ENCODE measurements around the gene SETD4.

SETD4 gene, protein sequence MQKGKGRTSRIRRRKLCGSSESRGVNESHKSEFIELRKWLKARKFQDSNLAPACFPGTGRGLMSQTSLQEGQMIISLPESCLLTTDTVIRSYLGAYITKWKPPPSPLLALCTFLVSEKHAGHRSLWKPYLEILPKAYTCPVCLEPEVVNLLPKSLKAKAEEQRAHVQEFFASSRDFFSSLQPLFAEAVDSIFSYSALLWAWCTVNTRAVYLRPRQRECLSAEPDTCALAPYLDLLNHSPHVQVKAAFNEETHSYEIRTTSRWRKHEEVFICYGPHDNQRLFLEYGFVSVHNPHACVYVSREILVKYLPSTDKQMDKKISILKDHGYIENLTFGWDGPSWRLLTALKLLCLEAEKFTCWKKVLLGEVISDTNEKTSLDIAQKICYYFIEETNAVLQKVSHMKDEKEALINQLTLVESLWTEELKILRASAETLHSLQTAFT

DNA sequence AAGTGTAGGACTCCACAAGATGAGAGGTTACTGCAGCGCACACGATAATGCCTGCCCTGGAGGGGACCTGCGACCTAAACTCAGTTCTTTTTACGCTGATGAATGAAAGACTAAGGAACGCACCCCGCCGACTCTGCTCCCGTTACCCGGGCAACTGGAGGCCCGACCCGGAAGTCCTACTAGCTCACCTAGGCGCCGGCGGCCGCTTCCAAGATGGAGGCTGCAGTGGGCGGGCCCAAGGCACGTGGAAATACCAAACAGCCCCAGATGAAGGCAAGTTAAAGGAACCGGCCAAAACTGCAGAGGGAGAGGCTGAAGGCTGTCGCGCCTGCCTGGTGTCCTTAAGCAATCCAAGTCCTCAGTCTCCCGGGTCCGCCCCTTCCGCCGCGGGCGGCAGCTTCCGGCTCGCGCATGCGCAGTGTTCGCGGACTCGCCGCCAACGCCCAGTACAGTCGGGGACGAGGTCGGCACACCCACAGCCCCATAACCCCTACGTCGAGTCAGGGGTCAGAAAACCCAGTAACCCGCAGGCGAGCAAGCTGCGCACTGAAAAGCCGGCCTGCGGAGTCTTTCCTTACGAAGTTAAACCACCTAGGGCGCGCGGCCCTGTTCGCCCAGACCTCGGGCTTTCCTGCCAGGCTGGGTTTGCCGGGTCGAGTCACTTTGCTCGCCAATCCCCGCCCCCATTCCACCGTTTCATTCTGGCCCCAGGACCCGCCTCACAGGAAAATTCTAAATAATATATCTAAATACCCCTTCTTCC lies at the start of gene SETD4:
TSS of gene SETD4 (minus strand) at position 368 of the 763 bp plus-strand sequence. CDS start 1,638 bp downstream, outside the sequence.
- Histone ChIP-seq H4K20me1 (ENCODE audit: insufficient read depth, low read length) (no peaks in the 10 kb centered on the region), H3K9me2 (ENCODE audit: low read depth, low read length) (no peaks in the 10 kb centered on the region), H3K27ac (ENCODE audit: low read depth, low read length, poor library complexity, severe bottlenecking) (peak within 1 kb of the TSS; percentile 87), H3F3A (ENCODE audit: insufficient read depth, low read length) (no peaks in the 10 kb centered on the region), H3K9me3 (ENCODE audit: low read length) (no peaks in the 10 kb centered on the region), H3K36me3 (ENCODE audit: insufficient read depth, low read length) (peaks cover 34% of the 10 kb centered on the region), H3K79me2 (ENCODE audit: insufficient read depth, low read length) (no peaks in the 10 kb centered on the region), H3K4me2 (ENCODE audit: low read length) (peak within 1 kb of the TSS; percentile 83), H2AFZ (ENCODE audit: low read length) (no peak within 1 kb of the TSS), H3K27me3 (ENCODE audit: insufficient read depth, low read length) (no peaks in the 10 kb centered on the region), H3K9ac (ENCODE audit: low read length) (peak within 1 kb of the TSS; percentile 66), H3K4me3 (ENCODE audit: low read depth, low read length, poor library complexity, severe bottlenecking) (peak within 1 kb of the TSS; percentile 78), H3K4me1 (ENCODE audit: insufficient read depth, low read length, severe bottlenecking) (peaks cover 15% of the 10 kb centered on the region)
- TF ChIP-seq, protein P1, sequence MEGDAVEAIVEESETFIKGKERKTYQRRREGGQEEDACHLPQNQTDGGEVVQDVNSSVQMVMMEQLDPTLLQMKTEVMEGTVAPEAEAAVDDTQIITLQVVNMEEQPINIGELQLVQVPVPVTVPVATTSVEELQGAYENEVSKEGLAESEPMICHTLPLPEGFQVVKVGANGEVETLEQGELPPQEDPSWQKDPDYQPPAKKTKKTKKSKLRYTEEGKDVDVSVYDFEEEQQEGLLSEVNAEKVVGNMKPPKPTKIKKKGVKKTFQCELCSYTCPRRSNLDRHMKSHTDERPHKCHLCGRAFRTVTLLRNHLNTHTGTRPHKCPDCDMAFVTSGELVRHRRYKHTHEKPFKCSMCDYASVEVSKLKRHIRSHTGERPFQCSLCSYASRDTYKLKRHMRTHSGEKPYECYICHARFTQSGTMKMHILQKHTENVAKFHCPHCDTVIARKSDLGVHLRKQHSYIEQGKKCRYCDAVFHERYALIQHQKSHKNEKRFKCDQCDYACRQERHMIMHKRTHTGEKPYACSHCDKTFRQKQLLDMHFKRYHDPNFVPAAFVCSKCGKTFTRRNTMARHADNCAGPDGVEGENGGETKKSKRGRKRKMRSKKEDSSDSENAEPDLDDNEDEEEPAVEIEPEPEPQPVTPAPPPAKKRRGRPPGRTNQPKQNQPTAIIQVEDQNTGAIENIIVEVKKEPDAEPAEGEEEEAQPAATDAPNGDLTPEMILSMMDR (IDR thresholded peaks at IDR 0.05; ENCODE audit: low read length) = no peak
- TF ChIP-seq EZH2 (IDR thresholded peaks at IDR 0.05; ENCODE audit: borderline replicate concordance, low read length) = no peak

DNA sequence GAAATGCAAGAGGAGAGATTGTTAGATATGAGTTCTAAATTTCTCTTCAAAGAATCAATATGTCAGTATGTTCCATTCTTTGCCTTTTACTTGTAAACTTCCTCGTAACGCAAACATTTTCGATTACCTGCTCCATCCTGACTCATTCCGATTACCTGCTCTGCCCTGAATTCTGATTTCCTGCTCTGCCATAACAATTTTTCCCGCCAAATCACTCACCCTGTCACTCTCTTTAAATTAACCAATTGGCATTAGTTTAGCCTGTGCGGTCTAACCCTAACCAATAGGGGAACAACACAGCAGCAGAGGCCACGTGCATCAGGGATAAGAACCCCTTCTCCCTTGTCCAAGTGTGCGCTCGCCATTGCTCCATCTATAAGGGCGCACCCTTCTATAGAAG lies 49.5 kb upstream of the SETD4 start:
- no peak for TF ChIP-seq EZH2 (IDR thresholded peaks at IDR 0.05; ENCODE audit: borderline replicate concordance, low read length)
- TF ChIP-seq, protein P1 (IDR thresholded peaks at IDR 0.05; ENCODE audit: low read length) = no peak
- H3K9ac ChIP-seq (ENCODE audit: low read length) = no peak overlapping the region
- H3F3A ChIP-seq (ENCODE audit: insufficient read depth, low read length) = no peaks in the 10 kb centered on the region
- H3K4me2 ChIP-seq (ENCODE audit: low read length) = no peak overlapping the region
- H3K27me3 ChIP-seq (ENCODE audit: insufficient read depth, low read length) = no peaks in the 10 kb centered on the region
- H3K9me2 ChIP-seq (ENCODE audit: low read depth, low read length) = no peaks in the 10 kb centered on the region
- no peaks in the 10 kb centered on the region for H3K36me3 ChIP-seq (ENCODE audit: insufficient read depth, low read length)
- no peaks in the 10 kb centered on the region for H3K9me3 ChIP-seq (ENCODE audit: low read length)
- H3K4me3 ChIP-seq (ENCODE audit: low read depth, low read length, poor library complexity, severe bottlenecking) = no peak overlapping the region
- no peak overlapping the region for H2AFZ ChIP-seq (ENCODE audit: low read length)
- H4K20me1 ChIP-seq (ENCODE audit: insufficient read depth, low read length) = no peaks in the 10 kb centered on the region
- peaks cover 26% of the 10 kb centered on the region for H3K4me1 ChIP-seq (ENCODE audit: insufficient read depth, low read length, severe bottlenecking)
- no peak overlapping the region for H3K27ac ChIP-seq (ENCODE audit: low read depth, low read length, poor library complexity, severe bottlenecking)
- no peaks in the 10 kb centered on the region for H3K79me2 ChIP-seq (ENCODE audit: insufficient read depth, low read length)

DNA sequence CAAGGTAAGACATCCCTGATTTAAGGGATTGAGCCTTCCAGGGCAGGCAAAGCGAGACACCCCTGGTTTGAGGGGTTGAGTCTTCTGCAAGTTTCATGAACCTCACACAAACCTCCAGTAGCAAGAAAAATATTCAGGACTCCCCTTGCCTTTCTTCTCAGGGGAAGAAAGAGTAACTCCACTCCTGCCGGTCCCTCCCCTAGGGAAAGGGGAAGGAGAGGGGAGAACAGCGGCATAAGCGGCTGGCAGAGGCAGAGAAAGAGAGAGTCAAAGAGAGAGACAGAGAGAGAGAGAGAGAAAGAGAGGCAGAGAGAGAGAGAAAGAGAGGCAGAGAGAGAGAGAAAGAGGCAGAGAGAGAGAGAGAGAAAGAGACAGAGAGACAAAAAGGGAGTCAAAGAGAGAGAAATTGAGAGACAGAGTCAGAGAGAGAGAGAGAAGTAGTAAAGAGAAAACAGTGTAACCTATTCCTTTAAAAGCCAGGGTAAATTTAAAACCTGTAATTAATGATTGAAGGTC lies 45.1 kb upstream of the SETD4 start:
- Histone ChIP-seq H3K79me2 (ENCODE audit: insufficient read depth, low read length) (no peaks in the 10 kb centered on the region), H3K9me2 (ENCODE audit: low read depth, low read length) (no peaks in the 10 kb centered on the region), H3K27me3 (ENCODE audit: insufficient read depth, low read length) (no peaks in the 10 kb centered on the region), H3F3A (ENCODE audit: insufficient read depth, low read length) (no peaks in the 10 kb centered on the region), H3K4me3 (ENCODE audit: low read depth, low read length, poor library complexity, severe bottlenecking) (no peak overlapping the region), H3K4me2 (ENCODE audit: low read length) (no peak overlapping the region), H3K4me1 (ENCODE audit: insufficient read depth, low read length, severe bottlenecking) (no peaks in the 10 kb centered on the region), H3K9ac (ENCODE audit: low read length) (no peak overlapping the region), H2AFZ (ENCODE audit: low read length) (no peak overlapping the region), H3K27ac (ENCODE audit: low read depth, low read length, poor library complexity, severe bottlenecking) (no peak overlapping the region), H4K20me1 (ENCODE audit: insufficient read depth, low read length) (no peaks in the 10 kb centered on the region), H3K9me3 (ENCODE audit: low read length) (no peaks in the 10 kb centered on the region), H3K36me3 (ENCODE audit: insufficient read depth, low read length) (no peaks in the 10 kb centered on the region)
- TF ChIP-seq EZH2 (IDR thresholded peaks at IDR 0.05; ENCODE audit: borderline replicate concordance, low read length) = no peak
- TF ChIP-seq, protein P1 (IDR thresholded peaks at IDR 0.05; ENCODE audit: low read length) = no peak

Measured in OCI-LY1 (cell line).